ENCODE measurements around the gene CD7.

GRCh38 chr17:82348434-82348833, 31.0 kb upstream of the CD7 start:
- no peak for TF ChIP-seq EZH2 (IDR thresholded peaks at IDR 0.05)
- TF ChIP-seq POLR2AphosphoS5 (IDR thresholded peaks at IDR 0.05; ENCODE audit: borderline replicate concordance, low read depth, low read length): no peak
- TF ChIP-seq FOXP2 (optimal IDR thresholded peaks at IDR 0.05; ENCODE audit: control extremely low read depth, extremely low read length, insufficient read depth): no peak

Data from SK-N-MC (cell line).